ENCODE data around the gene SCYGR3. TPM values are rescaled to one million over a fixed set of nuclear protein-coding genes. Genes with fewer than 3 reads are reported as not detected.

The SCYGR3 gene
- total RNA-seq, 1 donor from 2014 or later, result not detected

DNA sequence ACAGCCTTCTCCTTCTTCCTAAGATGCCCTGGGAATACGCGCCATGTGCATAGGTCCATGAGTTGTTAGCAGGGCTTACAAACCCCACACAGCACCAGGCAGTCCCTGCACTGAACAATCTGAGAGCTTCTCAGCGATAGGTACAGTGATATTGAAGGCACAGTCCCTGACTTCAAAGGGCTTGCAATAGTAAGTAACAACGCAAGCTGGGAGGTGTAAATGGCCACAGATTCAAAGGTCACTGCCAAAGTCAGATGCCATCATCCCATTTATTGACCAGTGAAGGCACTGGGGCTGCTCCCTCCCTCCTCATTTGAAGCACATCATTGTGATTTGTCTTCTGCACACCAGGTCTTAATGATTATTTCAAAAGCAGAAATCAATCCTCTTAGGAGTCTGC lies 541 bp upstream of the SCYGR3 start:
- Mint-ChIP-seq H3K27ac (ENCODE audit: unreplicated experiment) (no peak overlapping the region), H3K4me3 (no peak overlapping the region), H3K36me3 (ENCODE audit: low read depth) (no peaks in the 10 kb centered on the region), H3K9me3 (no peaks in the 10 kb centered on the region), H3K4me1 (no peaks in the 10 kb centered on the region), H3K27me3 (ENCODE audit: low read depth) (peaks cover 4% of the 10 kb centered on the region)
- TF ChIP-seq, protein P1, sequence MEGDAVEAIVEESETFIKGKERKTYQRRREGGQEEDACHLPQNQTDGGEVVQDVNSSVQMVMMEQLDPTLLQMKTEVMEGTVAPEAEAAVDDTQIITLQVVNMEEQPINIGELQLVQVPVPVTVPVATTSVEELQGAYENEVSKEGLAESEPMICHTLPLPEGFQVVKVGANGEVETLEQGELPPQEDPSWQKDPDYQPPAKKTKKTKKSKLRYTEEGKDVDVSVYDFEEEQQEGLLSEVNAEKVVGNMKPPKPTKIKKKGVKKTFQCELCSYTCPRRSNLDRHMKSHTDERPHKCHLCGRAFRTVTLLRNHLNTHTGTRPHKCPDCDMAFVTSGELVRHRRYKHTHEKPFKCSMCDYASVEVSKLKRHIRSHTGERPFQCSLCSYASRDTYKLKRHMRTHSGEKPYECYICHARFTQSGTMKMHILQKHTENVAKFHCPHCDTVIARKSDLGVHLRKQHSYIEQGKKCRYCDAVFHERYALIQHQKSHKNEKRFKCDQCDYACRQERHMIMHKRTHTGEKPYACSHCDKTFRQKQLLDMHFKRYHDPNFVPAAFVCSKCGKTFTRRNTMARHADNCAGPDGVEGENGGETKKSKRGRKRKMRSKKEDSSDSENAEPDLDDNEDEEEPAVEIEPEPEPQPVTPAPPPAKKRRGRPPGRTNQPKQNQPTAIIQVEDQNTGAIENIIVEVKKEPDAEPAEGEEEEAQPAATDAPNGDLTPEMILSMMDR (conservative IDR thresholded peaks at IDR 0.05), result no peak
- no peak for DNase-seq (ENCODE audit: low read depth, low spot score)

DNA sequence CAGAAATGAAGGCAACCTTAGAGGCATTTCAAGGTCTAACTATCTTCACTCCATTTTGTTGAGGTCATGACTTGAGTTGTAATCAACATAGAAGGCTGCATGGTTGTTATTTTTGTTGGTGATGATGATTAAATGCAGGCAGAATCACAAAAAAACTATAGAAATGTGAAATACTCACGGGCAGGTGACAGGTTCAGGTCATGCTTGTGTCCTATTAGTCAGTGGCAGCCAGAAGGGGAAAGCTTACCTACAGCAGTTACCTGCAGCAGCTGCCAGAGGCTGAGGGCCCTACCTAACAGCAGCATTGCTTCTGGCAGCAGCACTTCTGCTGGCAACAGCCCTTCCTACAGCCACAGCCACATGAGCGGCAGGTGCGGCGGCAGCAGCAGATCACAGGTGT lies 394 bp downstream of the SCYGR3 start:
- Mint-ChIP-seq H3K9me3 (no peaks in the 10 kb centered on the region), H3K27me3 (ENCODE audit: low read depth) (peaks cover 4% of the 10 kb centered on the region), H3K36me3 (ENCODE audit: low read depth) (no peaks in the 10 kb centered on the region), H3K4me3 (no peak overlapping the region), H3K4me1 (no peaks in the 10 kb centered on the region), H3K27ac (ENCODE audit: unreplicated experiment) (no peak overlapping the region)
- TF ChIP-seq, protein P1 (conservative IDR thresholded peaks at IDR 0.05), result no peak
- DNase-seq (ENCODE audit: low read depth, low spot score), result no peak

DNA sequence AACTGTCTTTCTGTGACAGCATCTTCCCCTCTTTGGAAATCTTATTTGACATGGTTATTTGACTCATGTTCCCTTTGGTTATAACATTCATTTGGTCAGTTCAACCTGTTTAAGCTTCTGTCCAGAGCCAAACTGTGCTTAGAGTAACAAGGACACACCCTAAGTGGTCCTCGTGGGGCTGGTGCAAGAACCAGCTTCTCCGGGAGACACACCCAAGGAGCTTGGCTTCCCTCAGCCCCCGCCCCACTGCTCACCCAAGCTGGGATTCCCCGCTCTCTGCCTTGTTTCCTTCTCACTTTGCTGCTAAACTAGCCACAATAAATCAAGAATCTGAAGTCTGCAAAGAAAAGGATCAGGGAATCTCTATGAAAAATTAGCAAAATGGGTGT lies 1.4 kb downstream of the SCYGR3 start:
- no peaks in the 10 kb centered on the region for H3K4me1 Mint-ChIP-seq
- H3K9me3 Mint-ChIP-seq, result no peaks in the 10 kb centered on the region
- DNase-seq (ENCODE audit: low read depth, low spot score), result no peak
- no peak overlapping the region for H3K27ac Mint-ChIP-seq (ENCODE audit: unreplicated experiment)
- TF ChIP-seq, protein P1 (conservative IDR thresholded peaks at IDR 0.05), result no peak
- H3K4me3 Mint-ChIP-seq, result no peak overlapping the region
- no peaks in the 10 kb centered on the region for H3K36me3 Mint-ChIP-seq (ENCODE audit: low read depth)
- peaks cover 4% of the 10 kb centered on the region for H3K27me3 Mint-ChIP-seq (ENCODE audit: low read depth)

DNA sequence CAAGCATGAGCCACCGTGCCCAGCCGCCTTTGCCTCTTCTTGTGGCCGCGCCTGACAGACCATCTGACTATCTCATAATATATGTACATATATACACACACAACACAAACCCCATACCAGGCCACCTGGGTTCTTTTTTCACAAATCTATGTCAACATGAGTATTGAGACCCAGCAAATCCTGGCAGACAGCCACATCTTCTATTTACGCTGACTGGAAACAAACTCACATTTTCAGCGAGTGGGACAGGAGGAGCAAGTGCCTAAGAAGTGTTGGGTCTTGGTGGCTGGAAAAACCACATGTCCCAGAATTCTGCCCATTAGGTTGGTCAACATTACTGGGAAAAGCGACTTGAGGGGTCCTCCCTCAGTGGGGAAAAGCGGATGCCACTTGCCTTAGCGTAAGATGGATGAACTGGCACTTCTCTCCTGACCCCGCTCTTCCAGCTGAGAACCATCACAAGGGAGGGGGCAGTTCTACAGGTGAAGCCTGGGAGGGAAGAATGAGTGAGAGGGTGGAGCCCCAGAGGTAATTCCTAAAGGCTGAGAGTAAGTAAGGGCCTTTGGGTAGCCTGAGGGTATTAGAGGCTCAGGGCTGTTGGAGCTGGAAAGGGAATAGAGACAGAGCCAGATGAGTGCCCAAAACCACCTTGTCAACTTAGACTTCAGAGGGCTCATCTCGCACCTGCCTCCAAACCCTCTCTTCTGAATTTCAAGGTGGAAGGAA lies 1.9 kb downstream of the SCYGR3 start:
- TF ChIP-seq, protein P1 (conservative IDR thresholded peaks at IDR 0.05), result no peak
- H3K36me3 Mint-ChIP-seq (ENCODE audit: low read depth), result no peaks in the 10 kb centered on the region
- H3K4me3 Mint-ChIP-seq, result no peak overlapping the region
- H3K9me3 Mint-ChIP-seq, result no peaks in the 10 kb centered on the region
- no peak overlapping the region for H3K27ac Mint-ChIP-seq (ENCODE audit: unreplicated experiment)
- H3K4me1 Mint-ChIP-seq, result no peaks in the 10 kb centered on the region
- H3K27me3 Mint-ChIP-seq (ENCODE audit: low read depth), result peaks cover 4% of the 10 kb centered on the region
- DNase-seq (ENCODE audit: low read depth, low spot score), result no peak

DNA sequence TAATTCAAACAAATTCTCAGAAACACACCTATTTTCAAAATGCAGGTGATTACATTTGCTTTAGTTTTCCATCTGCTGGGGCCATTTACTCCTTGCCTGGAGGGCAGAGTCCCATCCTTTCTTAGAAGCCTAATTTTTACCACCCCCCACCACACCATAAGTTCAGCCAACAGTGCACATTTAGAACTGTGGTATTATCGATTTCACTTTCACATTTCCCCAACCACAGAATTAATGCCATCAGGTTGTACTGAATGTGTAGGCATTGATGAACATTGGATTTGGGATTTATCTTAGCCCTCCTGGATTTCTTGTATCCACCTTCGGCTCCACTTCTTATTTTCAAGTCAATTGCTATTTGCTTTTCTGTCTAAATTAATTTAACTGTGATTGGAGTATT lies 4.5 kb downstream of the SCYGR3 start:
- H3K9me3 Mint-ChIP-seq, result no peaks in the 10 kb centered on the region
- TF ChIP-seq, protein P1 (conservative IDR thresholded peaks at IDR 0.05), result no peak
- no peak overlapping the region for H3K4me3 Mint-ChIP-seq
- H3K27me3 Mint-ChIP-seq (ENCODE audit: low read depth), result peaks cover 2% of the 10 kb centered on the region
- no peaks in the 10 kb centered on the region for H3K4me1 Mint-ChIP-seq
- no peak for DNase-seq (ENCODE audit: low read depth, low spot score)
- H3K36me3 Mint-ChIP-seq (ENCODE audit: low read depth), result no peaks in the 10 kb centered on the region
- H3K27ac Mint-ChIP-seq (ENCODE audit: unreplicated experiment), result no peak overlapping the region

All from neural crest cell (in vitro differentiated cells).